MM.1S (cell line): ENCODE data around the gene SORCS2.

ENCODE experiments used
- EZH2 ChIP-seq: fragments of 300-600 bp; sonication (generic); optimal IDR thresholded peaks from 2 replicates; pipeline ENCODE3; 2017; ENCODE audit warnings: low read depth, mild to moderate bottlenecking, antibody characterized with exemption, low read length, mixed read lengths
- EZH2phosphoT487 ChIP-seq: fragments of 300-600 bp; sonication (generic); IDR thresholded peaks from 2 replicates; pipeline ENCODE4 v1.6.1; 2018; ENCODE audit warnings: antibody characterized with exemption, low read length
- TF ChIP-seq, protein P1 (sequence below): fragments of 300-600 bp; sonication (generic); IDR thresholded peaks from 2 replicates; pipeline ENCODE4 v1.5.1; 2016; ENCODE audit warnings: antibody characterized with exemption, low read length, mixed read lengths

DNA sequence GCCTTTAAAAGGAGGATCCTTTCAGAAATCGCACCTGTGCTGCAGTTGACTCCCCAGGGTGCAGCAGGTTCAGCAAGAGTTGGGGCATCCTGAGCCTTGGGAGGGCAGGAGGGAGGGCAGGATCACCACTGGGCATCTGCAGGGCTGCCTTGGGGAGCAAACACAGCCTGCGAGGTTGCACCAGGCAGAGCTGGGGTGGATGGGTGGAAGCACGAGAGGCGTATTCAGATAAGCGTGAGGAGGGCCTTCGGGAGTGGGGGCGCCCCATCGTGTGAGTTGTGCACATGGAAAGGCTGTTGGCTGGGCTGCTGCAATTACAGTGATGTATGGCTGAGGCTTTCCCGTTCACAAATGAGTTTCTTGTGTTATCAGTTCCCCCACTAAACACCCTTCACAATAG is 186.8 kb downstream of the SORCS2 start:
- TF ChIP-seq, protein P1, sequence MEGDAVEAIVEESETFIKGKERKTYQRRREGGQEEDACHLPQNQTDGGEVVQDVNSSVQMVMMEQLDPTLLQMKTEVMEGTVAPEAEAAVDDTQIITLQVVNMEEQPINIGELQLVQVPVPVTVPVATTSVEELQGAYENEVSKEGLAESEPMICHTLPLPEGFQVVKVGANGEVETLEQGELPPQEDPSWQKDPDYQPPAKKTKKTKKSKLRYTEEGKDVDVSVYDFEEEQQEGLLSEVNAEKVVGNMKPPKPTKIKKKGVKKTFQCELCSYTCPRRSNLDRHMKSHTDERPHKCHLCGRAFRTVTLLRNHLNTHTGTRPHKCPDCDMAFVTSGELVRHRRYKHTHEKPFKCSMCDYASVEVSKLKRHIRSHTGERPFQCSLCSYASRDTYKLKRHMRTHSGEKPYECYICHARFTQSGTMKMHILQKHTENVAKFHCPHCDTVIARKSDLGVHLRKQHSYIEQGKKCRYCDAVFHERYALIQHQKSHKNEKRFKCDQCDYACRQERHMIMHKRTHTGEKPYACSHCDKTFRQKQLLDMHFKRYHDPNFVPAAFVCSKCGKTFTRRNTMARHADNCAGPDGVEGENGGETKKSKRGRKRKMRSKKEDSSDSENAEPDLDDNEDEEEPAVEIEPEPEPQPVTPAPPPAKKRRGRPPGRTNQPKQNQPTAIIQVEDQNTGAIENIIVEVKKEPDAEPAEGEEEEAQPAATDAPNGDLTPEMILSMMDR: no peak
- no peak for TF ChIP-seq EZH2
- TF ChIP-seq EZH2phosphoT487: no peak
